Measurements from ENCODE around the gene HOXD1.

DNA sequence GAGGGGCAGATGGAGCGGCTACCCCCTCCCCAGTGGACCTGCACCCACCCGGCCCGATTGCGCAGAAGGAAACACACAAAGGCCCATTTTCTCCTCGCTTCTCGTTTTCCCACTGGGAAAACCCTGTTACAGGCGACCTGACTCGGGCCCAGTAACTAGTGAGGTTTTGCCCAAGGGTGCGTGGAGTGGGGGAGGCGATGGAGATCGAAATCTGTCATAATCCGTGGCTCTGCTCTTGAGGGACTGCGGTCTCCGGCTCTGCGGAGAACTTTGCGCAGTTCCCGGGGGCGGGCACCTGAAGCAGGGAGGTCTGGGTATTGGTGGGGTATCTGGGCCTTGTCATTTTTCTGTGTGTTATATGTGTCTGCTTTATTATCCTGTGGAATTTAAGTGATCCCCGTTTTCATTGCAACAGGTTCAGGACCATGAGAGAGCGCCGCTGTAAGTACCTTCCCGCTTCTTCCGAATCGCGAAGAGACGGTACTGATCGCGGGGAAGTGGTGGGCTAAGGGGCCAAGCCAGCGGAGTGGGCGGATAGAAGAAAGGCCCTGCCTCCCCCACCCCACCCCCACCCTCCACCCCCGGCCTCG lies 41.2 kb upstream of the HOXD1 start:
- TF ChIP-seq EZH2 (IDR thresholded peaks at IDR 0.05; ENCODE audit: borderline replicate concordance, low read depth, low read length, severe bottlenecking) (no peak), CTCF (IDR thresholded peaks at IDR 0.05; ENCODE audit: extremely low read depth in 1 of 2, insufficient read depth in 1 of 2, low read depth in 1 of 2, low read length in 2 of 2) (no peak), POLR2A (IDR thresholded peaks at IDR 0.05; ENCODE audit: low read depth, low read length) (no peak), GATA2 (IDR thresholded peaks at IDR 0.05; ENCODE audit: insufficient read depth, insufficient read length, low read depth, low read length) (no peak)
- TF ChIP-seq, protein P1, sequence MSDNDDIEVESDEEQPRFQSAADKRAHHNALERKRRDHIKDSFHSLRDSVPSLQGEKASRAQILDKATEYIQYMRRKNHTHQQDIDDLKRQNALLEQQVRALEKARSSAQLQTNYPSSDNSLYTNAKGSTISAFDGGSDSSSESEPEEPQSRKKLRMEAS (IDR thresholded peaks at IDR 0.05; ENCODE audit: insufficient read depth, insufficient read length), result no peak

Measured in endothelial cell of umbilical vein (primary cell).